GM23248 (cell line): ENCODE measurements around the gene ULK3.

ENCODE experiments used
- EZH2 ChIP-seq: fragments of 200-600 bp; sonication (generic); IDR thresholded peaks from 2 replicates; pipeline ENCODE4 v1.6.1; 2018; ENCODE audit warnings: antibody characterized with exemption, mild to moderate bottlenecking; ENCODE audit not compliant: insufficient read depth, poor library complexity, severe bottlenecking
- EZH2phosphoT487 ChIP-seq: fragments of 200-600 bp; sonication (generic); IDR thresholded peaks from 2 replicates; pipeline ENCODE4 v1.6.1; 2018; ENCODE audit warnings: antibody characterized with exemption, moderate library complexity, mild to moderate bottlenecking, low read depth; ENCODE audit not compliant: insufficient read depth

DNA sequence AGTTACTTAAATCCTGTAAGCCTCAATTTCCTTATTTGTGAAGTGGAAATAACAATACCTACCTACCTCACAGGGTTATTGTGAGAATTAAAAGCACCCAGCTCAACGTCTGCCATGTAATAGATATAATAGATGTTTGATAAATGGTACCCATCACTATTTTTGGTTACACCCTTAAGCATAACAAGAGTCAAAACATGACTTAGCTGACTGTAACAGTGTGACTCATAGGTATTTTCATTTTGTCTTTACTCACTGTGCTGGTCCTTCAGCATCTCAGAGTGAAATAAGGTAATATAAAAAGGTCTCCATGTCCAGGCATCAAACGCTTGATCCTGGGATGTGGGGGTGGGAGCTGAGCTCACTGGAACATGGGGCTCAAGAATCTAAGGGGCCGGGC is 13.5 kb downstream of the ULK3 start:
- TF ChIP-seq EZH2phosphoT487 (no peak), EZH2 (no peak)
